ENCODE results near the gene TAS1R2. TPM values are rescaled to one million over a fixed set of nuclear protein-coding genes. Genes with fewer than 3 reads are reported as not detected.

Gene TAS1R2
- total and polyA plus RNA-seq, 2 of the 8 experiments (the other 6 are each of a cell fraction or from before 2014, with no cell fraction given) = not detected

DNA sequence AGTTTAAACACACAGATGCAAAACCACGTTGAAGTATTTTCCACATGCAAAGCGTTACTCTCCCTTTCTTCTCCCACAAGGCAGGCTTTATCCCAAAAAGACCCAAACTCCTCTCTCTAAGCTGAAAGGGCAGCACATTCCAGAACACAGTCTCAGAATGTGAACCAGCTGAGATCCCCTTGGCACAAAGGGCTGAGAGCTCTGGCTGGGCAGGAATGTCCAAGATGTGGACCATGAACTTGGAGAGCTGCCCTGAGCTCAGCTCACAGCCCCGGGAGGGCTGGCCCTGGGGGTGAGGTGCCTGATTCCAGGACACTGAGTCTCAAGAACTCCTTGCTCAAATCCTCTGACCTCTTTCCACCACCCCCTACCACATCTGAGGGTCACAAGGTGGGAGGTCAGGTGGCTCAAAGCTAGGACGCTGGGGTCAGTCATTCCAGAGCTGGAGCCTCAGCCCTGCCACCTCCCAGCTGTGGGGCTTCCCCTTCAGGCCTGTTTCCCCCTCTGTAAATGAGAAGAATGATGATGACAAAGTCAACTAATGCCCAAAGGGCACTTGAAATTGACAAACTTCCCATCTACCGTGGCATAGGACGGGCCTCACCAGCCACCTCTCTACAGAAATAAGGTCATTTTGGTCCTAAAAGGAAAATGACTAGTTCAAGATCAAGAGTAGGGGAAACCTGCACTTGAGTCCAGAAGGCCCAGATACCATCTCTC, 31.4 kb upstream of the TAS1R2 start:
- Histone ChIP-seq H3K4ac (replicated peaks; ENCODE audit: insufficient read length, low read depth, low read length) (no peak overlapping the region), H3K79me2 (ENCODE audit: control insufficient read depth in 1 of 2, insufficient read depth in 2 of 2, low read length in 2 of 2) (no peaks in the 10 kb centered on the region; a peak in 1 of 4 replicates), H4K91ac (replicated peaks; ENCODE audit: insufficient read length, low read length) (no peak overlapping the region), H3K4me1 (replicated peaks in 1 of 4; ENCODE audit: control insufficient read depth in 3 of 4, insufficient read depth in 4 of 4, low read length in 3 of 4) (peaks cover 0 to 3% (median 0%) of the 10 kb centered on the region in 4 experiments; a peak in 1 of 7 replicates), H2AFZ (ENCODE audit: low read length) (no peak overlapping the region), H3K36me3 (ENCODE audit: control insufficient read depth in 2 of 4, insufficient read depth in 4 of 4, low read length in 3 of 4) (no peaks in the 10 kb centered on the region), H3K23ac (ENCODE audit: insufficient read length) (no peak overlapping the region), H3K27ac (ENCODE audit: low read depth, low read length) (no peak overlapping the region; the same call in 1 of the 2 replicates), H2BK5ac (ENCODE audit: low read depth, low read length) (no peak overlapping the region), H4K5ac (ENCODE audit: insufficient read length, low read depth, low read length) (no peak overlapping the region), H2BK20ac (ENCODE audit: low read length) (no peak overlapping the region), H4K20me1 (replicated peaks in 1 of 2; ENCODE audit: control insufficient read depth in 1 of 2, insufficient read depth in 2 of 2, low read length in 2 of 2) (peaks cover 0 to 4% of the 10 kb centered on the region in 2 experiments), H3K4me2 (ENCODE audit: insufficient read depth in 1 of 2, low read depth in 2 of 2, low read length in 2 of 2) (no peak overlapping the region), H3K23me2 (ENCODE audit: low read depth, low read length) (no peaks in the 10 kb centered on the region), H4K8ac (ENCODE audit: extremely low read depth, insufficient read depth, low read length) (no peak overlapping the region), H3K18ac (ENCODE audit: extremely low read depth, low read length) (no peak overlapping the region), H3K9ac (replicated peaks in 1 of 4; ENCODE audit: extremely low read depth in 1 of 4, low read depth in 3 of 4, low read length in 3 of 4) (no peak overlapping the region), H3K79me1 (ENCODE audit: low read depth, low read length) (peaks cover 3% of the 10 kb centered on the region; the same call in 1 of the 2 replicates), H2BK12ac (ENCODE audit: low read depth, low read length) (no peak overlapping the region), H2BK15ac (ENCODE audit: low read length) (no peak overlapping the region), H3K9me3 (ENCODE audit: insufficient read depth in 2 of 2, low read depth in 1 of 2, low read length in 1 of 2) (no peaks in the 10 kb centered on the region), H2BK120ac (replicated peaks; ENCODE audit: low read depth, low read length) (no peak overlapping the region), H3K4me3 (ENCODE audit: extremely low read depth in 1 of 4, insufficient read depth in 2 of 4, low read depth in 3 of 4, low read length in 4 of 4) (no peak overlapping the region), H2AK5ac (ENCODE audit: low read depth, low read length) (no peak overlapping the region), H3K27me3 (replicated peaks in 1 of 4; ENCODE audit: control insufficient read depth in 3 of 4, extremely low read depth in 1 of 4, insufficient read depth in 3 of 4, low read length in 3 of 4) (no peaks in the 10 kb centered on the region), H3K14ac (ENCODE audit: insufficient read length) (no peak overlapping the region), H3K56ac (replicated peaks; ENCODE audit: insufficient read length, low read depth, low read length) (no peak overlapping the region)
- no peak for DNase-seq (ENCODE audit: low read depth in 1 of 2, low spot score in 2 of 2)
- POLR2A ChIA-PET (ENCODE audit: partially characterized antibody) = interaction anchor here (1.1 kb wide), 1 partner anchor 10 kb away, joined by 3 read pairs; no protein-coding TSS in a partner anchor
- 88% methylated on average over 6 of the region's 6 CpGs; no CpG with 5 or more reads in 1 of the 2 experiments for WGBS, 2 experiments (ENCODE audit: extremely low coverage in 1 of 2, insufficient coverage in 1 of 2, insufficient read length in 1 of 2, insufficient replicate concordance in 2 of 2, low coverage in 1 of 2, low lambda C conversion rate in 2 of 2, missing lambda C conversion rate in 1 of 2)
- no peak for TF ChIP-seq HDAC6 (IDR thresholded peaks at IDR 0.05; ENCODE audit: low read depth, low read length)
- TF ChIP-seq PHF8 (conservative IDR thresholded peaks at IDR 0.05; ENCODE audit: low read depth, low read length) = no peak
- TF ChIP-seq EGR1 (IDR thresholded peaks at IDR 0.05; ENCODE audit: borderline replicate concordance, low read depth, low read length) = no peak
- no peak for TF ChIP-seq BACH1 (IDR thresholded peaks at IDR 0.05; ENCODE audit: low read length)
- TF ChIP-seq GABPA (IDR thresholded peaks at IDR 0.05; ENCODE audit: borderline replicate concordance, insufficient read depth, low read length) = no peak
- CTCF ChIA-PET (ENCODE audit: partially characterized antibody) = interaction anchor here (0.7 to 14.4 kb wide), 9 partner anchors 7 to 555 kb away, joined by 3 to 131 read pairs (median 4); partner anchors contain the start of gene ALDH4A1
- no peak for FAIRE-seq
